ENCODE results near the gene SEMA4A.
"Not testable (repeated sequence)": the region's sequence is repeated elsewhere in the genome, so short reads cannot be mapped to it uniquely, and the experiment has no call there.

SEMA4A gene

DNA sequence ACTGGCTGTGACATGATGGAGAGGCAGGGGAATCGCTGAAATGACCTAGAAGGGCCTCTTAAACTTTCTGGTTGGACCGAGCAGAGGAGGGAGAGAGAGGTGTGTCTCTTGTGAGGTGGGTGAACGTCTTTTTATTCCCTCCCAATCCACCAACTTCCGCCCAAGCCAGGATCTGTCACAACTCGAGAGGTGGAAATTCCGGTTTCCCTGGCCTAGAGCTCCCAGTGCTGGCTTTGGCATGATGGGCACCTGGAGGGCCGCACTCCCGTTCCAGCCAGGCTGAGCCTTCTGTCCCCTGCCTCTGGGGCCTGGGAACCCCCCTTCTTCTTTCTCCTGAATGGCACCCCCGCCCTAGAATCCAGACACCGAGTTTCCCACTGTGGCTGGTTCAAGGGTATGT, at the start of gene SEMA4A:
Gene SEMA4A (plus strand): TSS at position 224 of the 400 bp plus-strand sequence. CDS start 994 bp downstream, outside the sequence.
- DNase-seq = no peak

GRCh38 chr1:156104065-156104810, 49.1 kb upstream of the SEMA4A start:
- peak; percentile 89 for DNase-seq

GRCh38 chr1:156104861-156105832, 48.2 kb upstream of the SEMA4A start:
- no peak for DNase-seq

GRCh38 chr1:156106624-156107488, 46.5 kb upstream of the SEMA4A start:
- DNase-seq = no peak

GRCh38 chr1:156108057-156108456, 45.3 kb upstream of the SEMA4A start:
- DNase-seq = no peak

DNA sequence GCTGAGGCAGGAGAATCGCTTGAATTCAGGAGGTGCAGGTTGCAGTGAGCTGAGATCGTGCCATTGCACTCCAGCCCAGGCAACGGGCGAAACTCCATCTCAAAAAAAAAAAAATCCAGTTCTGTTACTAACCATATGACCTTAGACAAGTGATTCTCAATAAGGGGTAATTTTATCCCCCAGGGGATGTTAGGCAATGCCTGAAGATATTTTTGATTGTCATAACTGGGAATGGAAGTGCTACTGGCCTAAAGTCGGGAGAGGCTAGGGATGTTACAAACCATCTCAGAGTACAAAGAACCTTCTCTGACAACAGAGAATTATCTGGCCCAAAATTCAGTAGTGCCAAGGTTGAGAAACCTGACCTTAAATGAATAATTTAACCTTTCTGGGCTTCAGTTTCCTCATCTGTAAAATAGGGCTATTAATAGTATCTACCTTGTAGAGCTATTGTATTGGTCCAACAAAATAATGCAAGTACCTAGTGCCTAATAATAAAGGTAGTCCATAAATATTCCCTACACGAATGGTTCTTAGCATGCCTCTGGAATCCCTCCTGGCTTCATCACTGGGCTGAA, 44.6 kb upstream of the SEMA4A start:
- no peak for DNase-seq

GRCh38 chr1:156110252-156110651, 43.1 kb upstream of the SEMA4A start:
- no peak for DNase-seq

DNA sequence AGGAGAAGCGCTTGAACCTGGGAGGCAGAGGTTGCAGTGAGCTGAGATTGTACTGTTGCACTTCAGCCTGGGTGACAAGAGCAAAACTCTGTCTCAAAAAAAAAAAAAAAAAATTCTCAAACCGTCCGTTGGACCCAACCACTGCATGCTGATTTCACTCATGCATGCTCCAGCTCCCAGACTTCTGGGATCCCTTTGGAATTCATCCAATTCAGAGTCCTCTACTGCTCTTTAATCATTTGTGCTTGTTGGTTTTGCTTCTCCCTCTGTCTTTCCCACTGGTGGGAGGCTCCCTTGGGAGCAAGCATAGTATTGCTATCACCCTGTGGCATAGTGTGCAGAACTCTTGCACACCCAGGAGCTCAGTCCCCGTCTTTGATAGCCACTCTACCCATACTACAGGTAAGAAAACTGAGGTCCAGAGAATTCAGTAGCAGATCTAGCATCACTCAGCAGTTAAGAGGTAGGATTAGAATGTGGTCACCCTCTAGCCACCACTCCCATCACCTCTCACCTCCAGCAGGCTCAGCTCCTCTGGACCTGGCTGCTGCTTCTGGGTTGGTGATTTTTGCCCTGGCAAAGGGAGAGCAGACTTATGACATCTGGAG, 41.9 kb upstream of the SEMA4A start:
- DNase-seq = no peak

DNA sequence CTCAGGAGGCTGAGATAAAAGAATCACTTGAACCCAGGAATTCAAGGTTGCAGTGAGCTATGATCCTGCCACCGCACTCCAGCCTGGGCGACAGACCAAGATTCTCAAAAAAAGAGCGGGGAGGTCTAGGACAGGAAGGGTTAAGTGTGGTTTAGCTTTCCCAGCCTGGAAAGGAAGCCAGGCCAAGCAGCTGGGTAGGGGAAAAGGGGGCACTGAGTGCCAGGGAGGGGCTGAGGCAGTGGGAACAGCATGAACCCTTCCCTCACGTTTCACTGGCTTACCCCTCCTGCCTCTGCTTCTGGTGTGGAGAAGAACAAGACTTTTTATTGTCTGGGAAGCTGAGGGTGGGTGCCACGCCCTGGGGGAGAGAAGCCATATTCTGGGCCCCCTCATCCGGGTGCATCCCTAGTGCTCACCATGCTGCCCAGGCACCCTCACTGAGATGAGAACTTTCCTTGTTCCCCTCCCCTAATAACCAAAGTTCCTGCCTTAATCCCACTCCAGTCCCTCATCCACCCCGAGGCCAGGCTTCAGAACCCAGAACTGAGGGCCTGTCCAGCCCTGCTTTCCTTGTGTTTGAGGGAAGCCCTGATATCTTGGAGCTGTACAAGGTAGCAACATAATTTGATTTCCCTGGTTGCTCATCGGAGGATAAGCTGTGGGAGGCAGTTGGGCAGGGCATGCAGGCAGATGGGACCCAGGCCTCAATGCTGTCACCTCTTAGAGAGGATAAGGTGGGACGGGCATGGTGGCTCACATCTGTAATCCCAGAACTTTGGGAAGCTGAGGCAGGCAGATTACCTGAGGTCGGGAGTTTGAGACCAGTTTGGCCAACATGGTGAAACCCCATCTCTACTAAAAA, 40.9 kb upstream of the SEMA4A start:
- no peak for DNase-seq

DNA sequence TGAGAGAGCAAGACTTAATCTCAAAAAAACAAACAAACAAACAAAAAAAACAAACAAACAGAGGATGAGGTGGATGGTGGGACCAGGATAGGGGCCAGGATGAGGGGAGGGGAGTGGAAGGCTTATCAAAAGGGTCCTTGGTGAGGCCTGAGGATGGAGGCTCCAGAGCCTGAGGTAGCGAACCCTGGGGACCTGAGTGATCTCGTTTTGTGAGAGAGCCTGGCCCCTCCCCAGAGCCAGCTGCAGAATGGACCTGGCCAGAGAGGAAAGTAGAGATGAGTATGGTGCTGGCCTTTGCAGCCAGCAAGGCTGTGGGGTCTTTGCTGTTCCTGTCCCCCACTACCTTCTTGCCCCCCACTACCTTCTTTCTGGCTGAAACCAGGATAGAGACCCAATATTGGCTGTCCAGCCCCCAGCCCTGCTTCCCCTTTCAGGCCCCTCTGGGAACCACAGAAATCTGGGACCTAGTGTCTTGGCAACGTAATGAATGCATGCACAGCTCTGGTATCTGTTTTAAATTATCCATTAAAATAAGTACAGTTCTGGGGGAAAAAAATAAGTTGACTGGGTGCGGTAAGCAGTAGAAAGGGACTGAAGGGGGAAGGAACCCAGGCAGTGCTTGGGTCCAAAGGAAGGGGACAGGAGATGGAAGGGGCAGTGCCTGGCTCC, 40.0 kb upstream of the SEMA4A start:
- no peak for DNase-seq

DNA sequence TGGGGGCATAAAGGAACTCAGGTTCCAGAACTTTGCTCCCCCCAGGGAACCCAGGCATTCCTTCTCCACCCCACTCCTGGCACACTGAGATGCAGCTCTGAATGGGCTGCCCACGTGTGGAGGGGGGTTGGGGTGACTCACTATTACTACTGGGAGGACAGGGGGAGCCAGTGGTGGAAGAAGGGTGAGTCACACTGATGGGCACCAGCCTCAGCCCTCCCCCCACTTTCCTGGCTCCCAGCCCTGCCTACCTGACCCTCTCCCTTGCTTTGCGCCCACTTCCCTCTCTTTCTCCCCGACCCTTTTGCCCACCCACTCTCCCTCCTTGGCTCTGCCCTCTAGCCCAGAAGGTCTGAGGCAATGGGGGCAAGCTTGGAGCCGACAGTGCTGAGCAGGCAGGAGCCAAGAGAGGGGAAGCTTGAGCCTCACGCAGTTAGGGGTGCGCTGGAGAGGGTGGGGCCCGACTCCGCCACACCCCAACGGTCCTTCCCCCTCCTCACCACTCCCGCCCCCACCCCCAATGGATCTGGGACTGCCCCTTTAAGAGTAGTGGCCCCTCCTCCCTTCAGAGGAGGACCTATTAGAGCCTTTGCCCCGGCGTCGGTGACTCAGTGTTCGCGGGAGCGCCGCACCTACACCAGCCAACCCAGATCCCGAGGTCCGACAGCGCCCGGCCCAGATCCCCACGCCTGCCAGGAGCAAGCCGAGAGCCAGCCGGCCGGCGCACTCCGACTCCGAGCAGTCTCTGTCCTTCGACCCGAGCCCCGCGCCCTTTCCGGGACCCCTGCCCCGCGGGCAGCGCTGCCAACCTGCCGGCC, 39.1 kb upstream of the SEMA4A start, which contains the start of gene LMNA:
Gene LMNA (plus strand): TSS at position 611 of the 818 bp plus-strand sequence. CDS start 208 bp downstream, outside the sequence.
- DNase-seq = peak; percentile 89

DNA sequence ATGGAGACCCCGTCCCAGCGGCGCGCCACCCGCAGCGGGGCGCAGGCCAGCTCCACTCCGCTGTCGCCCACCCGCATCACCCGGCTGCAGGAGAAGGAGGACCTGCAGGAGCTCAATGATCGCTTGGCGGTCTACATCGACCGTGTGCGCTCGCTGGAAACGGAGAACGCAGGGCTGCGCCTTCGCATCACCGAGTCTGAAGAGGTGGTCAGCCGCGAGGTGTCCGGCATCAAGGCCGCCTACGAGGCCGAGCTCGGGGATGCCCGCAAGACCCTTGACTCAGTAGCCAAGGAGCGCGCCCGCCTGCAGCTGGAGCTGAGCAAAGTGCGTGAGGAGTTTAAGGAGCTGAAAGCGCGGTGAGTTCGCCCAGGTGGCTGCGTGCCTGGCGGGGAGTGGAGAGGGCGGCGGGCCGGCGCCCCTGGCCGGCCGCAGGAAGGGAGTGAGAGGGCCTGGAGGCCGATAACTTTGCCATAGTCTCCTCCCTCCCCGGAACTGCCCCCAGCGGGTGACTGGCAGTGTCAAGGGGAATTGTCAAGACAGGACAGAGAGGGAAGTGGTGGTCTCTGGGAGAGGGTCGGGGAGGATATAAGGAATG, 38.4 kb upstream of the SEMA4A start:
- DNase-seq = peak; percentile 42

GRCh38 chr1:156115514-156116374, 37.6 kb upstream of the SEMA4A start:
- DNase-seq = peak; percentile 44

GRCh38 chr1:156116731-156117130, 36.7 kb upstream of the SEMA4A start:
- DNase-seq = not testable (repeated sequence)

- DNase-seq = no peak
Observed at GRCh38 chr1:156117414-156118176, 35.8 kb upstream of the SEMA4A start.

DNA sequence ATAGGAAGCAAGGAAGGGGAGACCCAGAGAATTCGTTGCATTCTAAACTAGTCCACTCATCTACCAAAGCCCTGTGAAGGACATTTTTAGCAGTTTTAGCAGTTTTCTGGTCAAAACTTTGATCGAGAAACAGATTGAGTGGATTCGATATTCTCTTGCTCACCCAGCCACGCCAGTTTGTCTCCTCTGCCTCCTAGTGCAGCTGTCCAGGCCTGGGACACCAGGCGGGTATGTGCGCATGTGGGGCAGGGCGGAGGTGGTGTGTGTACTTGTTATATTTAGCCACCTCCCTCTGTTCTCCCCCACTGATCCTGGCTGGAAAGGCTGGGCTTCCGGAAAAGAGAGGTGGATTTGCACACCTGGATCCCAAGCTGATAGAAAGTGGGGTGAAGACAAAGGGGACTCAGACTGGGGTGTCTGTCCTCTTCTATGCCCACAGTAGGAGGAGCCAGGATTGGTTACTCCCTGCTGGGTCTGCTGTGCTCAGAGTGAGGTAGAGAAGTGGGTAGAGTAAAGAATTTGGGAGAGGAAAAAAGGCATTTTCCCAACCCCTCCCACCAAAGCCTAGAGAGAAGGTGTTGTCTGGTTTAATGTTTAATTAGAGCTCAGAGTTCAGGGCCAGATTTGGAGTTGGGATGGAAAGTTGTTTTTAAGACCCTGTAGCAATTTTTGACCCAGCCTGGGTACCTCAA, 35.1 kb upstream of the SEMA4A start:
- peak; percentile 34 for DNase-seq

Measured in CD4-positive, alpha-beta T cell treated with Interleukin-10 for 1 hour (primary cell).